Esophagus squamous epithelium (tissue), 4 donors: ENCODE results near the gene MRM1.

Source experiments
- CTCF ChIP-seq, 6 experiments: fragments of 450-650 bp in 4 of 6; fragments of 200-600 bp in 2 of 6; sonication (generic) in 2 of 6; IDR thresholded peaks; one replicate each; pipeline ENCODE4 v1.5.1; 2016 to 2019; ENCODE audit warnings: antibody characterized with exemption in 6 of 6, mild to moderate bottlenecking in 4 of 6, moderate library complexity in 4 of 6
- POLR2A ChIP-seq, 4 donors: fragments of 450-650 bp; IDR thresholded peaks; one replicate each; pipeline ENCODE4 v1.6.1; 2017; ENCODE audit warnings: antibody characterized with exemption in 4 of 4, mild to moderate bottlenecking in 4 of 4, moderate library complexity in 3 of 4

DNA sequence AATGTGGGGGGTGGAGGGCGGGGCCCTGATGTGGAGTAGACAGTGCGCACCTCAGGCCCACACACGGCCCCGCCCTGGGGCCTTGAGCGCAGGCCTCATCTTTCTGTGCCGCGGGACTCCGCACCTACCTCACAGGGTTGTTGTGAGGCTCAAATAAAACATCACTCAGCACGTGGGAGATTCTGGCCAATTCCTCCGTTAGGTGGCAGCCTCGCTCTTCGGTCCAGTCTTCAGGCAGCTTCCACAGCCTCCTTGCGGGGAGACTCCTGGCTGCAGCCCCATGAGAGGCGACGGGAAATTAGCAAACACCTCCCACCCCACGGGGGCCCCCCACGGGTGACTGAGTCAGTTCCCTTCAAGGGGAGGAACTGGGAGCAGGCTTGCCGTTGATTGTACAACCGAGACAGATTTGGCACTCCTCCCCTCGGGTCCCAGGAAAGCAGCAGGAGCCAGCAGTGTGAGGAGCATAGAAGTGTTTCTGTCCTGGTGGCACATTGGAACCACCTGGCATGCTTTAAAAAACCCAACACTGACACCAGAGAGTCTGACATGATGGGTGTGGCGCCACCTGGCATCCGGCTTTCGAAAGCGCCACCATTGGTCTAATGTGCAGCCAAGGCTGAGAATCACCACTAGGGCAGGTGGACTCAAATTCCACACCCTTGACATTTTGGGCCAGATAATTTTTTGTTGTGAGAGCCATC, 7.6 kb downstream of the MRM1 start:
- TF ChIP-seq CTCF (IDR thresholded peaks at IDR 0.05), result peak in 4 of 6 experiments; percentile 23 to 43 (median 30)
- TF ChIP-seq POLR2A (IDR thresholded peaks at IDR 0.05), result no peak
